M059J (cell line): Measurements from ENCODE around the gene HOXB13. TPM values are rescaled to one million over a fixed set of nuclear protein-coding genes. Genes with fewer than 3 reads are reported as not detected.

Experiments
- DNase-seq: peaks from one replicate; pipeline ENCODE4 v3.0.0-alpha.2; 2012; ENCODE audit warnings: low read depth
- total RNA-seq: library from RNA; depleted of rRNA; stranded (reverse); fragments of >200 nt; shearing (Covaris generic); gene quantifications from 2 replicates; pipeline ENCODE4 v1.2.3, GENCODE V29; 2014

The HOXB13 gene
- total RNA-seq, 1 experiment from 2014 or later: 5.0 TPM

- no peak for DNase-seq
These were observed 20.4 kb upstream of the HOXB13 start for GRCh38 chr17:48748718-48749566.

- DNase-seq: no peak
These were observed 19.2 kb upstream of the HOXB13 start for GRCh38 chr17:48747445-48748363.

DNA sequence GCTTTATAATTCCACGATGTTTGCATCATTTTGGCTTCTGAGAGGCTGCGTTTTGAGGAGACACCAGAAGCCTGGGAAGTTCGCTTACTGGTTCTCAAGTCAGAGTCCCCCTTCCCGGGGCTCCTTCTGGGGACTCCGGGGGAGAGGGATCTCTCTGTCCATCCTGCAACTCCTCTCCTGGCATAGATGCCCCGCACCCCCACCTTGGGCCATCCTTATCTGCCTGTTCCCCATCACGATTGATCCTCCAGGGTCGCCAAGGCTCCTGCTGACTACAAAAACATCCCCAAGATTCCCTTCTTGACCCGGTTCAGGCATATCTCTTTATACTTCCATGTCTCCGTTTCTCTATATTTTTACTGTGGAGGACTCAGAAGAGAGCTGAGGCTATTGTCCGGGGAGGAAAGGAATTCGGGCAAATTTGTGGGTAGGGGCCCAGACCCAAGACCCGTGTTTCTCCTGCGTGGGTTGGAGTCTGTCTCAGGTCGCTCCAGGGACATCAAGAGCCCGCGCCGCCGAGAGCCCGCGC is 18.4 kb upstream of the HOXB13 start:
- DNase-seq: no peak

DNA sequence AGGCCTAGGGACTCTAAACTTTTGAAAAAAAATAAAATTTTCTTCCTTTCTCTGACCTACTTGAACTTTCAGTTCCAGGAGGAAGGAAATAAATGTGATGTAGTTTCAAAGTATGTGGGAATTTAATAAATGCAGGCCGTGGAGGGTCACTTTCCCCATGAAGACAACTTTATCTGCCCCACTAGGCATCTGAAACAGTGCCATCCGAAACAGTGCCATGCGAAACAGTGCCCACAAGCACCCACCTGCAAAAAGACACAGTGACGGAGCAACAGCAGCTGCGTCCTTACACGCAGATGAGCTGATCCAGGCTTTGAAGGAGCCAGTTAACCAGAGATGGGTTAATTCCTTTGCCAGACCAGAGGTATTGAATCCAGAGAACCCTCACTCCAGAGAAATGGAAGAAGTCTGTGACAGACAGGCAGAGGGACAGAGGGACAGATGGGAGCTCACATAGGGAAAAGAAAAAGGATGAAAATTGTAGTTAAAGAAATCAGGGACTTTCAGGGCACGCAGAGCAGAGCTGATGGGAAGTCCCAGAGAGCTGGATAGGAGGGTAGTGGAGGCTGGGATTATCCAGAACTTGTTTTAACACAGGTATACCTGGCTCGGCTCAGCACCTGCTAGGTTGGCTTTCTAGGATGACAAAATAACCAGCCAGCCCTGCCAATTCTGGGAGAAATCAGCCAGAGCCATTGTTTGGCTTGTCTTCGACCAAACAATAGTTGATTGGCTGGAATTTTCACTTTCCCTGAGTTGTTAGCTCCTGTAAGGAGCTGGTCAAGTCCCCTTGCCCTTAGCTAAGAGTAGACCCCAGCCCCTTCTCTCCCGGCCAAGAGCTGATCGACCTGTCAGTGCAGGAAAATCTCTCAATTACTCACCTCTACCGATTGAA is 17.1 kb upstream of the HOXB13 start:
- no peak for DNase-seq

- no peak for DNase-seq
These were observed 12.0 kb upstream of the HOXB13 start for GRCh38 chr17:48740537-48740936.

DNA sequence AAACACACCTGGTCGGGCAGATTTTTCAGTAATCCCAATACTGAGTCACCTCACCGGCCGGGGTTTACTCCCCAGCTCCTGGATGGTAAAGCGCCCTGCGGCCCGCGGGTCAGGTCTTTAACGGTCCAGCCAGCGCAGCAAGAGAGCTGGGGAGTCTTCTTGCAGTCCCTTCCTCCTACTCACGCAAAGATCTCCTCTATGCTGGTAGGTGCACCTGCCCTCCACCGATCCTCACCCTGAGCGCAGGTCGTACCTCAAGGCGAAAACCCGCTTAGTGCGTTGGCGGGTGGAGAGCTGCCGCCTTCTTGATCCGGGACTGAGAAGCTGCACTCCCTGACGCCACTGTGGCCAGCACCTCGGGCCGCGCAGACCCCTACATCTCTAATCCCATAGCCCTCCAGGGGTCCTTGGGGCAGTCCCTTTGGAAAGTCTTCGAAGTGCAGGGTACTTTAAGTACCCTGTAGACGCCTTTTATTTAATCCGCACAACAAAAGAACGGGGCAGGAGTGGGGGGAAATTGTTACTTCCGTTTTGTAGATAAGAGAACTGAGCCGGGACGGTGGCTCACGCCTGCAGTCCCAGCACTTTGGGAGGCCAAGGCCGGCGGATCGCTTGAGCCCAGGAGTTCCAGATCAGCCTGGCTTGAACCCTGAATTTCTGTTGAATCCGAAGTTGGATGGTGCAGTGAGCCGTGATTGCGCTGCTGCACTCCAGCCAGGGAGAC is 10.4 kb upstream of the HOXB13 start:
- no peak for DNase-seq

GRCh38 chr17:48738424-48738802 is 9.9 kb upstream of the HOXB13 start:
- DNase-seq: no peak

DNA sequence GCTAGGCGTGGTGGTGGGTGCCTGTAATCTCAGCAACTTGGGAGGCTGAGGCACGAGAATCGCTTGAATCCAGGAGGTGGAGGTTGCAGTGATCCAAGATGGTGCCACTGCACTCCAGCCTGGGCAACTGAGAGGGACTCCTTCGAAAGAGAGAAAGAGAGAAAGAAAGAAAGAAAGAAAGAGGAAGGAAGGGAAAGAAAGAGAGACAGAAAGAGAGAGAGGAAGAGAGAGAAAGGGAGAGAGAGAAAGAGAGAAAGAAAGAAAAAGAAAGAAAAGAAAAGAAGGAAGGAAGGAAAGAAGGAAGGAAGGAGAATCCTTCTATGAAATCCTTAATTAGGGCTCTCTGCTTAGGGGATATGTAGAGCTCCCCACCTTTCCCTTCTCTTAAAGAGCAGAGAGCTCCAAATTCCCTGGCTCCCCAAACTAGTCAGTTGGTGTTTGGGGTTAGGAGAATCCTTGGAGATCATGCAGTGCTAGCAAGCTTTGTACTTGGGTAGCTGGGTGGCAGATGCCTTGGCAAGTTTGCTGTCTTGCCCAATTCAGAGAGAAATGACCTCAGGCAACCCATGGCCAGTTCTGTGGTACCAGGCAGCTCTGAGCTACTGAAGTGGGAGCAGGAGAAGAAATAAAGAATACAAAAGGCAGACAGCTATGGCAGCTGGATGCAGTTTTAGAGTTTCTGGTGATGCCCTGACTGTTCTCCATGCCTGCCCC is 8.9 kb upstream of the HOXB13 start:
- no peak for DNase-seq

- DNase-seq: no peak
These were observed 6.5 kb upstream of the HOXB13 start for GRCh38 chr17:48735062-48735351.

DNA sequence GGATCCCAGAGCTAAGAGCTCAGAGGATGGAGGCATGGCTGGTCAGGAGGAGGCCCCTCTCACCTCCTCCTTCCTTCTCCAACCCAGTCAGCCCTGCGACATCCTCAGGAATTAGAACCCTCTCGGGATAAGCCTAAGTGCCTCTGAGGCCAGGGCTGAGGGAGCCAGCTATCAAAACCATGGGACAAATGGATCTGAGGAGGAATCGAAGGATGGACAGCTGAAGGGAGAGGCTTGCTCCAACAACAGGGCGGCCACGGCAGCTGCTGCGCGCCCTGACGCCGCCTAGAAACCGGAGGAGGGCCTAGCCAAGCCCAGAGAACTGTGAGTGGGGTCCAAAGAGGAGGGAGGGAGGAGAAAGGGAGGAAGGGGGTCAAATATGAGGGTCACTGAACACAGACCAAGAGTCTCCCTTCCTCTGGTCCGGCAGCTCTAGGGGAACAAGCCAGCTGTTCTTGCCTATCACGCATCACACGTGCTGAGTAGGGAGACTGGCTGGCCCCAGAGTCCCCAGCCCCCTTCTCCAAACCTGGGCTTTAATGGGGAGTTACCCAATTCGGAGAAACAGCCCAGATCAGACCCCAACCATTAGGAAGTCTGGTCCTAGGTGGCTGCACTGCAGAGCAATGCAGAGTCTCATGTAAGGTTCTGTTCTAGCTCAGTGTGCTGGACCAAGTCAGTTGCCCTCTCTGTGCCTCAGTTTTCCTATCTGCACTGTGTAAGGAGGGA is 5.9 kb upstream of the HOXB13 start:
- DNase-seq: no peak

- no peak for DNase-seq
These were observed 5.2 kb upstream of the HOXB13 start for GRCh38 chr17:48733632-48734328.

GRCh38 chr17:48732688-48733629 is 4.4 kb upstream of the HOXB13 start:
- no peak for DNase-seq

DNA sequence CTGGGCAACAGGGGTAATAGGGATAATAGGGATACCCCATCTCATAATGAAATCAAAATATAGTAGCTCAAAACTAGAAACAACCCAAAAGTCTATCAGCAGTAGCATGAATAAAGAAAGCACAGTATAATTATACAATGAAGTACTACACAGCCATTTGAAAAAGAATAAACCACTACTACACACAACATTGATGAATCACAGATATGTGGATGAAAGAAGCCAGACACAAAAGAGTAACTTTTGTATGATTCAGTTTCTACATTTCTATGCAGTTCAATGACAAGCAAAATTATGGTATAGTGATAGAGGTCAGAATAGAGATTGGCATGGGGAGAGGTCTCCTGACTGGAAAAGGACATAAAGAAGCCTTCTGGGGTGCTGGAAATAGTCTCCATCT is 2.8 kb upstream of the HOXB13 start:
- no peak for DNase-seq

DNA sequence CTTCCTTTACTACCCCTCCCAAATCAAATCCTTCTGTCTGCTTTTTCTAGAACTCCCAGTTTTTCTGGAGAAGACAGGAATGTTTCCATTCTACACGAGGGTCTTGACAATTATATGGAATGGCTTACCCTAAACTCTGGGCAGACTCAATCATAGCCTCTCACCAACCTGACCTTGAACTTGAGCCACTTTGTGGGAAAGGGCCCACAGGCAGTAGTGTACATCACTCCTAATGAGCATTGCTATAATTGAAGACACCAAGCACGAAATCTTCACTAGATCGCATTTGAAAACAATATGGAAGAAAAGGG is 1.6 kb upstream of the HOXB13 start:
- DNase-seq: no peak

- DNase-seq: no peak
These were observed 1.0 kb upstream of the HOXB13 start for GRCh38 chr17:48729335-48730239.

DNA sequence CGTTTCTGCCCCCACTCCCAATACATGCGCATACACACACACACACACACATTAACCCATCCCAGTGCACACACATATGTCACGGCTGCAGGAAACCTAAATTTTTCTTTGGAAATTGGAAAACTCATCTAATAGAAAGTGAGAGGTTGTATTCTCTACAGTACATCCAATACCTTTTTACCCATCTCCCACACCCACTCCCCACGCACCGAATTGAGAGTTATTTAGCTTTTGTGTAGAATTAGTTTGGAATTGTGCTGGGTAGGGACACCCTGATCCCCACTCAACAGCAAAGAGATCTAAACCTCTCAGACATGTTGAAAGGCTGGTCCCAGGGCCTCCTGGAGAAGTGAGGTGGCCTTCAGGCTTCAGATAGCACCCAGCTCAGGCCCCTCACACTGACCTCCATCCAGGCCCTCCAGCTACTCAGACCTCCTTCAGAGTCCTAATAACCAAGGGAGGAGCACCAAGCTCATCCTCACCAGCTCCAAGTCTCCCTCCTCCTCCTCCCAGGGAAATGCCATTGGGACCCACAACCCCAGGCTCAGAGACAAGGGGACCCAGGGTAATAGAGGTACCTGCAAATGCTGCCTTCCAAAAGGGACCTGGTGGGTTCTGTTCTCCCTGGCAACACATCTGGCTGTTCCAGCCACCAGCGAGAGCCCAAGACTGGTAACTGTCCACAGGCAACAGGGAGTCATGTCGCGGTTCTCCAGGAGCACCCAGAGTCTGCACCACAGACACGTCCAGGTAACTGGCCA is 955 bp downstream of the HOXB13 start:
- no peak for DNase-seq
